HEK293T (cell line): Measurements from ENCODE around the gene MIDN.

Experiments
- BHLHE40 ChIP-seq: fragments of 450-650 bp; IDR thresholded peaks from 2 replicates; pipeline ENCODE4 v1.6.1; 2016; ENCODE audit warnings: mild to moderate bottlenecking, moderate library complexity, borderline replicate concordance
- PKNOX1 ChIP-seq: fragments of 450-650 bp; IDR thresholded peaks from 2 replicates; pipeline ENCODE4 v1.6.1; 2016
- SP1 ChIP-seq: fragments of 450-650 bp; IDR thresholded peaks from 2 replicates; pipeline ENCODE4 v1.6.1; 2017
- ZNF384 ChIP-seq: fragments of 450-650 bp; IDR thresholded peaks from 2 replicates; pipeline ENCODE4 v1.6.1; 2016

DNA sequence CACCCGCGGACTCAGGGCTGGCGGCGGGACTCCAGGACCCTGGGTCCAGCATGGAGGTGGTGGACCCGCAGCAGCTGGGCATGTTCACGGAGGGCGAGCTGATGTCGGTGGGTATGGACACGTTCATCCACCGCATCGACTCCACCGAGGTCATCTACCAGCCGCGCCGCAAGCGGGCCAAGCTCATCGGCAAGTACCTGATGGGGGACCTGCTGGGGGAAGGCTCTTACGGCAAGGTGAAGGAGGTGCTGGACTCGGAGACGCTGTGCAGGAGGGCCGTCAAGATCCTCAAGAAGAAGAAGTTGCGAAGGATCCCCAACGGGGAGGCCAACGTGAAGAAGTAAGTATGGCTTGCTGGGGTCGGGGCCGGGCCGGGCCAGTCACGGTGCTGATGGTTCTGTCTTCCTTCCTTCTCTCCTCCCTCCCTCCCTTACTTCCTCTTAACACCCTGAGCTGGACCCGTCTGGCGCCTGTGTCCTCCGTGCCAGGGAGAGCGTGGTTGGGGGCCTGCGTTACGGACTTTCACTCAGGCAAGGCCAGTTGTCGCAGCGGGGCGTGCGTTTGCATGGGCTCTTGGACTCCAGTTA is 41.4 kb upstream of the MIDN start:
- TF ChIP-seq SP1: no peak
- no peak for TF ChIP-seq ZNF384
- no peak for TF ChIP-seq PKNOX1
- no peak for TF ChIP-seq BHLHE40
